Activated T-helper 1 cell treated with anti-CD3 and anti-CD28 coated beads, Interleukin-2, amount 50 U/mL, for 16 hours (primary cell): ENCODE measurements around the gene UNC13A.
A peak's percentile ranks its signal among the peaks of the same experiment; 100 is the strongest.
"Not testable (repeated sequence)": the region's sequence is repeated elsewhere in the genome, so short reads cannot be mapped to it uniquely, and the experiment has no call there.

Experiments
- DNase-seq, 2 donors: peaks; one replicate each; pipeline ENCODE4 v3.0.0-alpha.2; 2020; ENCODE audit warnings: low read depth in 1 of 2, low spot score in 1 of 2

UNC13A gene

GRCh38 chr19:17570791-17571190 lies 117.4 kb downstream of the UNC13A start:
- no peak for DNase-seq

GRCh38 chr19:17570291-17570690 lies 117.9 kb downstream of the UNC13A start:
- DNase-seq = not testable (repeated sequence)

- no peak for DNase-seq
Observed at GRCh38 chr19:17567940-17568339, 120.2 kb downstream of the UNC13A start.

- DNase-seq = no peak
Observed at GRCh38 chr19:17565611-17566010, 122.5 kb downstream of the UNC13A start.

GRCh38 chr19:17564781-17565180 lies 123.4 kb downstream of the UNC13A start:
- DNase-seq = no peak

GRCh38 chr19:17562561-17562960 lies 125.6 kb downstream of the UNC13A start:
- no peak for DNase-seq

GRCh38 chr19:17562097-17562496 lies 126.1 kb downstream of the UNC13A start:
- DNase-seq = no peak

- no peak for DNase-seq
Observed at GRCh38 chr19:17560205-17560595, 128.0 kb downstream of the UNC13A start.

- no peak for DNase-seq
Observed at GRCh38 chr19:17557466-17557865, 130.7 kb downstream of the UNC13A start.

- DNase-seq = no peak
Observed at GRCh38 chr19:17556995-17557394, 131.2 kb downstream of the UNC13A start.

- DNase-seq = no peak
Observed at GRCh38 chr19:17555929-17556813, 132.0 kb downstream of the UNC13A start.

GRCh38 chr19:17555480-17555928 lies 132.7 kb downstream of the UNC13A start, which contains the start of gene COLGALT1:
Gene COLGALT1, plus strand, starts transcription at chr19:17555649. Its CDS starts 65 bp downstream, at chr19:17555714.
- peak; percentile 96 to 98 for DNase-seq

GRCh38 chr19:17554968-17555479 lies 133.1 kb downstream of the UNC13A start:
- DNase-seq = no peak

- DNase-seq = no peak
Observed at GRCh38 chr19:17553256-17553655, 134.9 kb downstream of the UNC13A start.

- DNase-seq = not testable (repeated sequence)
Observed at GRCh38 chr19:17552735-17553134, 135.4 kb downstream of the UNC13A start.
